IMR-90 (cell line): ENCODE results near the gene HIGD1C. TPM values are rescaled to one million over a fixed set of nuclear protein-coding genes. Genes with fewer than 3 reads are reported as not detected.

Experiments used
- ATAC-seq: fragments of 200-7000 bp; cut with Tn5 transposase; 2 replicates; pipeline ENCODE4 v1.9.1; 2020; ENCODE audit warnings: low read depth, mild to moderate bottlenecking, moderate library complexity
- BruUV-seq: library from RNA; stranded (reverse); fragments of 400-500 nt; replicated peaks from 2 replicates; lab custom pipeline; 2021; lab: Mats Ljungman, UMichigan
- CTCF ChIA-PET: fragments of 300-600 bp; formaldehyde crosslinking; extraction: SDS; loops from one replicate; lab custom pipeline; 2021; ENCODE audit warnings: antibody characterized with exemption; lab: Yijun Ruan, JAX
- POLR2A ChIA-PET: fragments of 300-600 bp; sonication (Branson Sonifier 250); formaldehyde crosslinking; loops from one replicate; lab custom pipeline; 2022; ENCODE audit warnings: antibody characterized with exemption; ENCODE audit not compliant: unreplicated experiment; lab: Charles Lee
- DNase-seq: peaks from one replicate; pipeline ENCODE4 v3.0.0; 2013
- H2AFZ ChIP-seq: replicated peaks from 2 replicates; pipeline ENCODE3; 2013; ENCODE audit warnings: low read length, mild to moderate bottlenecking; ENCODE audit not compliant: poor library complexity
- H2AK5ac ChIP-seq: 2 replicates; pipeline ENCODE4 v1.6.1; 2013; ENCODE audit warnings: low read depth, low read length, inconsistent platforms
- H2AK9ac ChIP-seq: replicated peaks from 2 replicates; pipeline ENCODE3; 2013; ENCODE audit warnings: mild to moderate bottlenecking, low read depth, low read length, moderate library complexity; ENCODE audit not compliant: poor library complexity
- H2BK120ac ChIP-seq: 2 replicates; pipeline ENCODE4 v1.6.1; 2013; ENCODE audit warnings: low read depth, low read length, inconsistent platforms
- H2BK15ac ChIP-seq: 3 replicates; pipeline ENCODE4 v1.6.1; 2013; ENCODE audit warnings: low read depth, low read length, inconsistent platforms
- H2BK20ac ChIP-seq: 2 replicates; pipeline ENCODE4 v1.6.1; 2013; ENCODE audit warnings: low read depth, mild to moderate bottlenecking, inconsistent platforms, low read length, moderate library complexity
- H2BK5ac ChIP-seq: 2 replicates; pipeline ENCODE4 v1.6.1; 2013; ENCODE audit warnings: mild to moderate bottlenecking, low read depth, low read length, inconsistent platforms; ENCODE audit not compliant: poor library complexity, severe bottlenecking
- H3K14ac ChIP-seq: replicated peaks from 2 replicates; pipeline ENCODE4 v1.6.1; 2013; ENCODE audit warnings: low read depth, low read length, inconsistent platforms
- H3K18ac ChIP-seq: 2 replicates; pipeline ENCODE4 v1.6.1; 2013; ENCODE audit warnings: low read depth, low read length, control low read depth
- H3K23ac ChIP-seq: 2 replicates; pipeline ENCODE4 v1.6.1; 2013; ENCODE audit warnings: low read depth, low read length, inconsistent platforms
- H3K27ac ChIP-seq: 2 replicates; pipeline ENCODE4 v1.5.1; 2013; ENCODE audit warnings: mild to moderate bottlenecking, control low read depth, low read length; ENCODE audit not compliant: insufficient read depth
- H3K27me3 ChIP-seq: 2 replicates; pipeline ENCODE4 v1.6.1; 2013; ENCODE audit warnings: low read length; ENCODE audit not compliant: control insufficient read depth, insufficient read depth
- H3K36me3 ChIP-seq: 2 replicates; pipeline ENCODE4 v1.6.1; 2013; ENCODE audit warnings: low read length, mixed read lengths; ENCODE audit not compliant: control insufficient read depth, insufficient read depth
- H3K4ac ChIP-seq: 2 replicates; pipeline ENCODE4 v1.6.1; 2013; ENCODE audit warnings: low read depth, low read length, inconsistent platforms
- H3K4me1 ChIP-seq: 2 replicates; pipeline ENCODE4 v1.6.1; 2013; ENCODE audit warnings: low read length, mixed read lengths; ENCODE audit not compliant: control insufficient read depth, insufficient read depth
- H3K4me2 ChIP-seq: 2 replicates; pipeline ENCODE4 v1.6.1; 2013; ENCODE audit warnings: low read depth, mild to moderate bottlenecking, control low read depth, low read length, moderate library complexity
- H3K4me3 ChIP-seq: 2 replicates; pipeline ENCODE4 v1.5.1; 2013; ENCODE audit warnings: low read depth, mild to moderate bottlenecking, control low read depth, low read length, moderate library complexity; ENCODE audit not compliant: insufficient read depth
- H3K56ac ChIP-seq: 2 replicates; pipeline ENCODE4 v1.6.1; 2013; ENCODE audit warnings: low read length, inconsistent platforms; ENCODE audit not compliant: insufficient read depth; ENCODE audit errors: extremely low read depth
- H3K79me1 ChIP-seq, 2 experiments: 2 replicates each; pipeline ENCODE4 v1.6.1; 2013; ENCODE audit warnings: low read length in 2 of 2, inconsistent platforms in 1 of 2, low read depth in 1 of 2
- H3K9ac ChIP-seq: 2 replicates; pipeline ENCODE4 v1.6.1; 2013; ENCODE audit warnings: low read depth, low read length, control low read depth
- H3K9me1 ChIP-seq: 2 replicates; pipeline ENCODE4 v1.6.1; 2013; ENCODE audit warnings: low read length, inconsistent platforms; ENCODE audit not compliant: insufficient read depth
- H3K9me3 ChIP-seq: 2 replicates; pipeline ENCODE4 v1.6.1; 2013; ENCODE audit warnings: low read length; ENCODE audit not compliant: control insufficient read depth, insufficient read depth
- H4K20me1 ChIP-seq: 2 replicates; pipeline ENCODE4 v1.6.1; 2013; ENCODE audit warnings: low read length, inconsistent platforms; ENCODE audit not compliant: insufficient read depth
- H4K5ac ChIP-seq: 2 replicates; pipeline ENCODE4 v1.6.1; 2013; ENCODE audit warnings: mild to moderate bottlenecking, low read depth, low read length, control low read depth
- H4K8ac ChIP-seq, 2 experiments: 2 replicates each; pipeline ENCODE4 v1.6.1; 2013; ENCODE audit warnings: low read depth in 2 of 2, low read length in 2 of 2, control low read depth in 1 of 2, inconsistent platforms in 1 of 2
- H4K91ac ChIP-seq: 2 replicates; pipeline ENCODE4 v1.6.1; 2013; ENCODE audit warnings: low read depth, low read length, inconsistent platforms; ENCODE audit not compliant: insufficient read depth
- BHLHE40 ChIP-seq: fragments of 150-350 bp; IDR thresholded peaks from 2 replicates; pipeline ENCODE4 v1.6.1; 2016; ENCODE audit warnings: mild to moderate bottlenecking, low read depth, low read length
- CEBPB ChIP-seq: IDR thresholded peaks from 2 replicates; pipeline ENCODE4 v1.6.1; 2012; ENCODE audit warnings: low read depth, low read length, improper control_type of control experiment
- CHD1 ChIP-seq: IDR thresholded peaks from 2 replicates; pipeline ENCODE4 v1.6.1; 2012; ENCODE audit warnings: low read depth, low read length, improper control_type of control experiment
- CTCF ChIP-seq: conservative IDR thresholded peaks from 2 replicates; pipeline ENCODE4 v1.5.1; 2012; ENCODE audit warnings: mild to moderate bottlenecking, low read depth, low read length, improper control_type of control experiment
- ELK1 ChIP-seq: fragments of 150-350 bp; IDR thresholded peaks from 2 replicates; pipeline ENCODE4 v1.6.1; 2016; ENCODE audit warnings: low read depth, mild to moderate bottlenecking, low read length, moderate library complexity, borderline replicate concordance
- FOS ChIP-seq: fragments of 150-350 bp; IDR thresholded peaks from 2 replicates; pipeline ENCODE4 v1.6.1; 2016; ENCODE audit warnings: low read depth, low read length
- MAFK ChIP-seq: IDR thresholded peaks from 2 replicates; pipeline ENCODE4 v1.6.1; 2012; ENCODE audit warnings: low read depth, low read length, improper control_type of control experiment
- MAZ ChIP-seq: IDR thresholded peaks from 2 replicates; pipeline ENCODE4 v1.6.1; 2012; ENCODE audit warnings: low read depth, mild to moderate bottlenecking, low read length, improper control_type of control experiment, moderate library complexity, borderline replicate concordance
- MXI1 ChIP-seq: IDR thresholded peaks from 2 replicates; pipeline ENCODE4 v1.6.1; 2012; ENCODE audit warnings: low read depth, mild to moderate bottlenecking, low read length, moderate library complexity, borderline replicate concordance
- POLR2A ChIP-seq: IDR thresholded peaks from 2 replicates; pipeline ENCODE4 v1.6.1; 2012; ENCODE audit warnings: mild to moderate bottlenecking, low read depth, low read length
- RAD21 ChIP-seq: IDR thresholded peaks from 2 replicates; pipeline ENCODE4 v1.6.1; 2012; ENCODE audit warnings: low read length, improper control_type of control experiment
- RCOR1 ChIP-seq: IDR thresholded peaks from 2 replicates; pipeline ENCODE4 v1.6.1; 2012; ENCODE audit warnings: mild to moderate bottlenecking, low read length, improper control_type of control experiment; ENCODE audit not compliant: insufficient replicate concordance
- RFX5 ChIP-seq: IDR thresholded peaks from 2 replicates; pipeline ENCODE4 v1.8.0; 2012; ENCODE audit warnings: low read depth, mild to moderate bottlenecking, low read length, moderate library complexity
- SMC3 ChIP-seq: fragments of 150-350 bp; IDR thresholded peaks from 2 replicates; pipeline ENCODE4 v1.6.1; 2016; ENCODE audit warnings: low read depth, mild to moderate bottlenecking, antibody characterized with exemption, low read length, moderate library complexity
- USF2 ChIP-seq: fragments of 150-350 bp; IDR thresholded peaks from 2 replicates; pipeline ENCODE4 v1.6.1; 2017; ENCODE audit warnings: mild to moderate bottlenecking, antibody characterized with exemption, low read length, low read depth
- WGBS, 2 experiments: methylation state at CpG; one replicate each; pipeline versions ENCODE4 v1.1.5 to v1.1.7; 2013; ENCODE audit warnings: missing lambda C conversion rate in 2 of 2; ENCODE audit not compliant: insufficient read length in 1 of 2; ENCODE audit errors: extremely low coverage in 2 of 2; 5-methylcytosine and 5-hydroxymethylcytosine counted together
- dilution Hi-C: fragments of 300-500 bp; cut with HindIII; formaldehyde crosslinking; loops from one replicate; pipeline ENCODE4 v1.14.3; 2018; ENCODE audit warnings: low sequenced_read_pairs; ENCODE audit not compliant: unreplicated experiment
- in situ Hi-C: fragments of 300-500 bp; cut with MboI; formaldehyde crosslinking; loops from 3 replicates; pipeline ENCODE4 v1.14.3; 2019; ENCODE audit warnings: low sequenced_read_pairs, inconsistent platforms, mixed read lengths
- intact Hi-C: fragments of 100-400 bp; cut with micrococcal nuclease; formaldehyde crosslinking; loops from 2 replicates; pipeline ENCODE4 v1.10.0; 2022
- polyA plus RNA-seq, 3 experiments: library from polyadenylated mRNA; depleted of rRNA; stranded (reverse); fragments of >200 nt; gene quantifications; 2 replicates each; pipeline ENCODE4 v1.2.3, GENCODE V29; 2012; ENCODE audit warnings: low replicate concordance in 1 of 3
- total RNA-seq: library from RNA; depleted of rRNA; stranded (reverse); fragments of >200 nt; gene quantifications from 2 replicates; pipeline ENCODE4 v1.2.3, GENCODE V29; 2012

The HIGD1C gene
- total and polyA plus RNA-seq, 2 of the 4 experiments (the other 2 are of a cell fraction) = not detected

- WGBS, 2 experiments = 86% methylated on average over 1 of the region's 4 CpGs; no CpG with 5 or more reads in 1 of the 2 experiments
- Histone ChIP-seq H2AK5ac (peak overlapping the region; percentile 16; the same call in 1 of the 2 replicates), H2AFZ (no peak overlapping the region), H3K27me3 (no peaks in the 10 kb centered on the region), H4K5ac (no peak overlapping the region), H3K79me1 (no peaks in the 10 kb centered on the region), H3K4me2 (no peak overlapping the region), H2BK15ac (no peak overlapping the region), H3K14ac (no peak overlapping the region), H3K18ac (no peak overlapping the region), H3K23ac (no peak overlapping the region), H3K56ac (no peak overlapping the region), H2BK5ac (no peak overlapping the region), H3K4me1 (no peaks in the 10 kb centered on the region), H3K9me3 (no peaks in the 10 kb centered on the region), H3K9ac (no peak overlapping the region), H4K20me1 (no peaks in the 10 kb centered on the region), H3K4me3 (no peak overlapping the region), H3K9me1 (peaks cover 3% of the 10 kb centered on the region; the same call in 1 of the 2 replicates), H3K36me3 (no peaks in the 10 kb centered on the region), H4K8ac (no peak overlapping the region), H2BK120ac (no peak overlapping the region), H3K4ac (no peak overlapping the region), H4K91ac (no peak overlapping the region), H2BK20ac (0 out of 2 replicates have a peak overlapping the region, but pooled peaks have one; percentile 13), H3K27ac (no peak overlapping the region), H2AK9ac (no peak overlapping the region)
- BruUV-seq = no TSS peak
- intact Hi-C loops = no loop called here
- TF ChIP-seq MAFK (no peak), ELK1 (no peak), CHD1 (no peak), USF2 (no peak), RFX5 (no peak), FOS (no peak), BHLHE40 (no peak), CEBPB (no peak), SMC3 (no peak), MAZ (no peak), CTCF (no peak), MXI1 (no peak), POLR2A (no peak), RCOR1 (no peak), RAD21 (no peak)
- ChIA-PET POLR2A (no interaction called here), CTCF (no interaction called here)
- dilution Hi-C loops = no loop called here
- DNase-seq = peak; percentile 19
- ATAC-seq = no peak
- in situ Hi-C loops = no loop called here
These were observed 3.5 kb upstream of the HIGD1C start for GRCh38 chr12:50948798-50949197.
